GM18502 (cell line): Measurements from ENCODE around the gene PLD5.
"Not testable (repeated sequence)": the region's sequence is repeated elsewhere in the genome, so short reads cannot be mapped to it uniquely, and the experiment has no call there.

ENCODE experiments used
- ATAC-seq: cut with Tn5 transposase; IDR thresholded peaks from one replicate; pipeline ENCODE4 v1.9.1; 2021; ENCODE audit warnings: mild to moderate bottlenecking; ENCODE audit not compliant: unreplicated experiment, poor library complexity

PLD5 gene

GRCh38 chr1:242428399-242429190 lies 95.9 kb downstream of the PLD5 start:
- ATAC-seq = no peak

GRCh38 chr1:242427519-242427918 lies 97.0 kb downstream of the PLD5 start:
- ATAC-seq = no peak

DNA sequence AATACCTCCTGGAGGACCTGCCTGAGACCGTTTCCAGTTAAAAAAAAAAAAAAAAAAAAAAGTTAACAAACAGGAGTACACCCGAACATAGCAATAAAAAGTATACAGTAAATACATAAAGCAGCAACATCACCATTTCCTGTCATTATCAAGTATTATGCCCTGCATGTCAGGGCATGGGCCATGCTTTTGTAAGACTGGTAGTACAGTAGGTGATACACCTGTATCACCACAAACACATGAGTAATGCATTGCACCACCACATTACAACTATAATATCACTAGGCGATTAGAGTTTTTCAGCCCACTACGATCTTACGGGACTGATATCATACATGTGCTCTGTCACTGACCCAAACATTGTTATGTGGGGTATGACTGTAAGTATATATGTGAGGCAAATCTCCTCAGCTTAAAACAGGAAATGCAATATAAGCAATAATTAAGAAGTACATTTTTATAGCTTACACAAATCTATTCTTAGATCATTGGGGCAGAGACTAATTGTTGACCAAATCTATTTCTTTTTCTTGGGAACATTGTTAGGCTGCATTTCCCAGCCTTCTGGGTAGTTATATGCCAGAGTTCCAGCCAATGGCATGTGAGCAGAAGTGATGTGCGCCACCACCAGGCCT lies 98.1 kb downstream of the PLD5 start:
- ATAC-seq = no peak

DNA sequence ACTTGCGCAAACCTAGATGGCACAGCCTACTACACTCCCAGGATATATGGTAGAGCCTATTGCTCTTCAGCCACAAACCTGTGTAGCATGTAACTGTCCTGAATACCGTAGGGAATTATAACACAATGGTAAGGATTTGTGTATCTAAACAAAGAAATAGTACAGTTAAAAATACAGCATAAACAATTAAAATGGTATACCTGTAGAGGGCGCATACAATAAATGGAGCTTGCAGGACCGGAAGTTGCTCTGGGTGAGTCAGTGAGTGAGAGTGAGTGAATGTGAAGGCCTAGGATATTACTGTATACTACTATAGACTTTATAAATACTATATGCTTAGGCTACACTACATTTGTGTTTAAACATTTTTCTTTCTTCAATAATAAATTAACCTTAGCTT lies 99.3 kb downstream of the PLD5 start:
- peak; percentile 67 for ATAC-seq

GRCh38 chr1:242416657-242417056 lies 107.8 kb downstream of the PLD5 start:
- no peak for ATAC-seq

GRCh38 chr1:242412921-242413320 lies 111.6 kb downstream of the PLD5 start:
- no peak for ATAC-seq

GRCh38 chr1:242411901-242412300 lies 112.6 kb downstream of the PLD5 start:
- no peak for ATAC-seq

- no peak for ATAC-seq
Measured at GRCh38 chr1:242405947-242406346, 118.5 kb downstream of the PLD5 start.

- no peak for ATAC-seq
Measured at GRCh38 chr1:242404296-242404695, 120.2 kb downstream of the PLD5 start.

DNA sequence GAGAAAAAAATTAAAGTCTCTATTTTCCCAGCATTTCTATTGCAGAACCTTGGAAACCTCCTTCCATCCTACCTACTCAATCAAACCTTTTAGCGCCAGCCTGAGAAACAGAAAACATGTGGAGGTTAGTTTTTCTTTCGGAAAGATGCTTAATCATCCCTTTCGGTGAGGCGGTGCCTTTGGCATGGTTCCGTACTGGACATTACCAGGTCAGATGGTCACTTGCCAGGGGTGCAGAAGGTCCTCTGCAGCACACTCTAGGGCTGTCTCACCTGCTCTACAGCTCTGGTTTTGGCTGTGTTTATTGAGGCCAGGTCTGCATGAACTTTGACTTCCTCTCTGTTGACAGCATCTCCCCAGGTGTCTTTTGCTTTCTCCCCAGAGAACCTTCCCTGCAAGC lies 121.5 kb downstream of the PLD5 start:
- ATAC-seq = no peak

- ATAC-seq = no peak
Measured at GRCh38 chr1:242401937-242402336, 122.6 kb downstream of the PLD5 start.

- ATAC-seq = no peak
Measured at GRCh38 chr1:242398351-242398750, 126.1 kb downstream of the PLD5 start.

- ATAC-seq = no peak
Measured at GRCh38 chr1:242391896-242392295, 132.6 kb downstream of the PLD5 start.

GRCh38 chr1:242376121-242376520 lies 148.4 kb downstream of the PLD5 start:
- not testable (repeated sequence) for ATAC-seq

DNA sequence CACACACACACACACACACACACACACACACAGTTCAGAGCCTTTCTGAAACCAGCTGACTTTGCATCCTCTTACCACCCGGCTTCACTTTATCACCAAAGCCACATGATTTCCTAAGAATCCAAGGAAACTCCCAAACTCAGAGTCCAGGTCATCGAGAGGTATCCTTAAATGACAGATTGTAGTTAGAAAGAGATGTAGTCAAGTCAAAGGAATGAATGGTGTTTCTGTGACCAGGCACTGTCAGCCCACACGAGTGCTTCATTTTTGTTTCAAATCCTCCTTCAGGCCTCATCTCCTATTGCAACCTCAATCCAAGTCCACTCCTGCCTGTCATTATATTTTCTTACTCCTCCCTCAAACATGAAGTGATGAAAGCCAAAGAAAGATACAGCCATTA lies 174.1 kb downstream of the PLD5 start:
- not testable (repeated sequence) for ATAC-seq

DNA sequence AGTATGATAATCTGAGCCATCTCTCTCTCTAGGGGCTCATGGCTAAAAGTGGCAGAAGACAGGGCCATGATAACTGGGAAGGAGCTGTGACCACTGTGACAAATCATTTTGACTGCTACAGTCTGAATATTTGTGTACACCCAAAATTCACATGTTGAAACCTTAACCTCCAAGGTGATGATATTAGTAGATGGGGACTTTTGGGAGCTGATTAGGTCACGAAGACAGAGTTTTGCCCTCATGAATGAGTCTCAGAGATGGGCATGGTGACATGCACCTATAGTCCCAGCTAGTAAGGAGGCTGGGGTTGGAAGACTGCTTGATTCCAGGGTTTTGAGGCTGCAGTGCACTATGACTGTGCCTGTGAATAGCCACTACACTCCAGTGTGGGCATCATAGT lies 174.9 kb downstream of the PLD5 start:
- ATAC-seq = no peak

DNA sequence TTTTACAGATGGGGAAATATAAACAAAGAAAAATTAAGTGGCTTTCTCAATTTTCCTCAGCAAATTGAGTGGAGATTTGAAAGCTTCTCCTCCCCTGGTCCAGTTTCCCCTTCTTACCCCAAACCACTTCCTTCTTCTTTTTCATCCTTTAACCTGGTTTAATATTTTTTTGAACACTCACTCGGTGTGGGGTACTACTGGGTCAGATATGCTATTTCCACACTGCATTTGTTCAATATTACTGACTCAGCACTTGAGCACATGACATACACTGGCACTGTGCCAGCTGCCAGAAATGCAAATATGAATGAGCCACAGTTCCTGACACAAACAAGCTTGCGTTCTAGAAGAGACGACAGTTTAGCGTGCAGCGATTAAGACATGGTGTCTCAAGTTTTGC lies 193.6 kb downstream of the PLD5 start:
- peak; percentile 57 for ATAC-seq

GRCh38 chr1:242327381-242327780 lies 197.1 kb downstream of the PLD5 start:
- not testable (repeated sequence) for ATAC-seq

- ATAC-seq = not testable (repeated sequence)
Measured at GRCh38 chr1:242321981-242322380, 202.5 kb downstream of the PLD5 start.

DNA sequence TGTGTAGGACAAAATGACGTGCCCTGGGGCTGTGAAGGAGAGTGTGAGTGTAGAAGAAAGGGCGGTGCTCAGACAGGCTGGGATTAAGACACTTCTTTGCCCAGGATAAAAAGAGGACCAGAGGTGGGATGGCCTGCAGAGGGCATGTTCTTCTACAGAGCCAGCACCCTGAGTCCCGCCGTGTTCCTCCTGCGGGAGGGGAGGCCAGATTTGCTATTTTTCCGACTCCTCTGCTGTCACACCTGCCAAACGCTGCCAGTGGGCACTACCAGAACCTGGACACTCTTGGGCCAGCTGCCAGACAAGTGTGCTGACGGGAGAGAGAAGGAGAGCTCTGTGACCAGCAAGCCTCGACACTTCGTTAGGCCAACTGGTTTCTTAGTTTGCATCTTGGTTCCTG lies 206.4 kb downstream of the PLD5 start:
- ATAC-seq = no peak

GRCh38 chr1:242314865-242315264 lies 209.6 kb downstream of the PLD5 start:
- not testable (repeated sequence) for ATAC-seq

GRCh38 chr1:242314085-242314649 lies 210.3 kb downstream of the PLD5 start:
- ATAC-seq = not testable (repeated sequence)
